Left ventricle myocardium superior (tissue), 1 donor: ENCODE data around the gene MZT1. TPM values are rescaled to one million over a fixed set of nuclear protein-coding genes. Genes with fewer than 3 reads are reported as not detected.

ENCODE experiments used
- ATAC-seq: fragments of 200-7000 bp; cut with Tn5 transposase; one replicate; pipeline ENCODE4 v1.9.1; 2020; ENCODE audit warnings: mild to moderate bottlenecking, moderate library complexity
- DNase-seq: peaks from one replicate; pipeline ENCODE4 v3.0.0-alpha.2; 2020
- intact Hi-C: fragments of 100-400 bp; cut with micrococcal nuclease; formaldehyde crosslinking; loops from one replicate; pipeline ENCODE4 v1.11.0; 2022
- total RNA-seq: library from RNA; stranded (reverse); fragmentation: NEBNext Ultra II Directional; extraction: Animal tissue kit (Norgen Biotek cat#: 25700); gene quantifications from one replicate; pipeline ENCODE4 v1.2.1, GENCODE V29; 2021
- donor health status: DM: no; HTN: yes; CAD: no; lungs with severe emphysema.

The MZT1 gene
- total RNA-seq, 1 donor from 2014 or later: 6.8 TPM

DNA sequence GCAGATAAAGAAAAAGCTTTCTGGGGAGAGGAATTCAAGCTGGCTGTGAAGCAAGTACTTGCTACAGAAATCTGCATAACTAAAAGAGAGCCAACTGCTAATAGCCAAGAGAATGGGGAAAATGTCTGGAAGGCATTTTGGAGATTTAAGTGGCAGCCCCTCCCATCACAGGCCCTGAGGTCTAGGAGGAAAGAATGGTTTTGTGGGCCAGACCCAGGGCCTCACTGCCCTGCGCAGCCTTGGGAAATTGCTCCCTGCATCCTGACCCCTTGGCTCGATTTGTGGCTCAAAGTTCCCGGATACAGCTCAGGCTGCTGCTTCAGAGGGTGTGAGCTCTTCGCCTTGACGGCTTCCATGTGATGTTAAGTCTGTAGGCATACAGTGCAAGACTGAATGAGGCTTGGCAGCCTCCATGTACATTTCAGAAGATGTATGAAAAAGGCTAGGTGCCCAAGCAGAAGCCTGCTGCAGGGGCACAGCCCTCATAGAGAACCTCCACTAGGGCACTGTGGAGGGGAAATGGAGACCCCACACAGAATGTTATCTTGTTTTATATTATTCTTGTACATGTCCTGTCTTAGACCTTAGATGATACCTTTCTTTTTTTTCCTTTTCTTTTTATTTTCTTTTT lies 34.4 kb downstream of the MZT1 start:
- DNase-seq (no peak), ATAC-seq (no peak)
- intact Hi-C loops: no loop called here

- intact Hi-C loops: no loop called here
- no peak for ATAC-seq
- DNase-seq: no peak
Observed at GRCh38 chr13:72689181-72689696, 38.2 kb downstream of the MZT1 start.

GRCh38 chr13:72686766-72687165 lies 40.7 kb downstream of the MZT1 start:
- ATAC-seq (no peak), DNase-seq (no peak)
- intact Hi-C loops: no loop called here

DNA sequence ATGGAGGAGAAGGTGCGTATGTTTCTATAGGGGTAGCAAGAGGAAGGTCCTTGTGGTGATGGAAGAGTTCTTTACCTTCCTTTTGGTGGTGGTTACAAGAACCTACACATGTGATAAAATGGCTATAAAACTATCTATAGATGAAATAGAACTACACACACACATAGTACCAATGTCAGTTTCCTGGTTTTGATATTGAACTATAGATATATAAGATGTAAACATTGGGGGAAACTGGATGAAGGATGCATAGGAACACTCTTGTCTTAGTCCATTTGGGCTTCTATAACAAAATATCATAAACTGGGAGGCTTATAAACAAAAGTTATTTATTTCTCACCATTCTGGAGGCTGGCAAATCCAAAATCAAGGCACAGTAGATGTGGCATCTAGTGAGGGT lies 47.1 kb downstream of the MZT1 start:
- DNase-seq (no peak), ATAC-seq (no peak)
- intact Hi-C loops: no loop called here

GRCh38 chr13:72678312-72678711 lies 49.1 kb downstream of the MZT1 start:
- no peak for DNase-seq
- intact Hi-C loops: no loop called here
- no peak for ATAC-seq

DNA sequence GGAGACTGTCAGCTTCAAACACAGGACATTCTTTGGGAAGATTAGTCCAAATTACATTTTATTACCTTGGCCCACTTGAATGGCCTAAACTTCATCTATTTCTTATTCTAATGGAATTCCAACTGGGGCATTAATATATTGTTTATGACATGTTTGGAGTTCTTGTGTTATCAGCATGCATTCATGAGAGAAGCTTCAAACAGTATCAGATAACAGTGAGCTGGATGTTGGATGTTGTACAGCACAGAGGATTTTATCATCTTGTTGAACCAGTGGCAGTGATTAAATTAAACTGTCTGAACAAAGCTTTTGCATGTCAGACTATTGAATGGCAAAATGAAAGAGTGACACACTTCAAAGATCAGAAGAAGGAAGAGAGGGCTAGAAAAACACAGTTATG lies 50.0 kb downstream of the MZT1 start:
- DNase-seq (no peak), ATAC-seq (no peak)
- intact Hi-C loops: no loop called here

DNA sequence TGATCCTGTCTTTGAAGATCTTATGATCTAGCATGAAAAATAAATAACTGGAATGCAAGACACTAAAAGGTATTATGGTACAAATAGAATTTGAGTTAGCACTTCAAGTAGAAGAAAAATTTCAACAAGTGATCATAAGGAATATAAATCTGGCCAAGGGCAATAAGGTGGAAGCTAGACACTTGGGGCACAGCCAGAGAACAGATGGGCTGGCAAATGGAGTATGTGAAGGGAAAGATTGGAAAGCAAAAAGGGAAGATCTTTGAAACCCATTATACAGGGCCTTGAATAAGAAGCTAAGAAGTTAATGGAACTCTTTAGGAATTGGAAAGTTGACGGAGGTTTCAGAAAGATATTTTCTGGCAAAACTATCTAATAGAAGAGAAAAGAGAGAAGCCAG lies 61.0 kb downstream of the MZT1 start:
- intact Hi-C loops: no loop called here
- DNase-seq (no peak), ATAC-seq (no peak)

GRCh38 chr13:72662548-72662947 lies 64.9 kb downstream of the MZT1 start:
- intact Hi-C loops: no loop called here
- ATAC-seq: no peak
- no peak for DNase-seq

Other genes with a start within 250 kb of the MZT1 start
- gene BORA, start 294 bp upstream of the MZT1 start, total RNA-seq: 0.62 TPM
- gene DIS3, start 54.3 kb upstream of the MZT1 start, total RNA-seq: 13.6 TPM
- gene PIBF1, start 54.5 kb upstream of the MZT1 start, total RNA-seq: 11.2 TPM